GM11168 (cell line): ENCODE measurements around the gene ADORA2A.

Experiments
- in situ Hi-C: fragments of 300-500 bp; cut with MboI; formaldehyde crosslinking; loops from one replicate; pipeline ENCODE4 v1.12.0; 2022; ENCODE audit warnings: low sequenced_read_pairs; ENCODE audit not compliant: unreplicated experiment

The ADORA2A gene

DNA sequence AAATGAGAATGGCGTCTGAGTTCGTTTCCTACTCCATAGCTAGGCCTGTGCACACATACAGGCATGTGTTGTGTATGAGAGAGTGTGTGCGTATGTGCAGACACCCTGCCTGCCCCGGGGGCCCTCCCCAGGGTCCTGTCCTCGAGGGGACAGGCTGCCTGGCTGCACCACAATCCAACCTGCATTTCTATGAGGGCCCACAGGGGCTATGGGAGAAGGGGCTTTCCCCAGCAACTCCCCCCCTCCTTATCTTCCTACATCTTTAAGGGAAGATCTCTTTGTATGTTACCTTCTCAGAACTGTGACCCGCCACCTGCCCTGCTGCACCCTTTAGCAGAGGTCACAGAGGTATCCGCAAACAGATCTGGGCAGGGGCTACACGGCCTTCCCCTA is 14.9 kb downstream of the ADORA2A start:
- in situ Hi-C loops: no loop called here

DNA sequence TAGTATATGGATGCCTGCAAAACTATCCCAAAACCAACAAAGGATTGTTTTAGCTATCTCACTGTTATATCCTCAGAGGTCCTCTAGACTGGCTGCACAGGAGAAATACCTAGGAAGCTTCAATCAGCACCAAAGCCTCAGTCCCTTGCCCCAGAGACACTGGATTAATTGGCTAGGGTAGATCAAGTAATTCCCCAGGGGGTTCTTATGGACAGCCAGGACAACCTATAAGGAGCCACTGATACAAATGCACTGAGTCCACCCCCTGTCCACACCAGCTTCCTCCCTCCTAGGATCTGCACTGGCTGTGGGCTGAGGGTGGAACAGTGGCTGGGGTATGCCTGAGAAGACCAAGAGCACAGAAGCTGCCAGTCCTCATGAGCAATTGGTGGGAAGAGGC is 16.3 kb downstream of the ADORA2A start:
- in situ Hi-C loops: no loop called here

DNA sequence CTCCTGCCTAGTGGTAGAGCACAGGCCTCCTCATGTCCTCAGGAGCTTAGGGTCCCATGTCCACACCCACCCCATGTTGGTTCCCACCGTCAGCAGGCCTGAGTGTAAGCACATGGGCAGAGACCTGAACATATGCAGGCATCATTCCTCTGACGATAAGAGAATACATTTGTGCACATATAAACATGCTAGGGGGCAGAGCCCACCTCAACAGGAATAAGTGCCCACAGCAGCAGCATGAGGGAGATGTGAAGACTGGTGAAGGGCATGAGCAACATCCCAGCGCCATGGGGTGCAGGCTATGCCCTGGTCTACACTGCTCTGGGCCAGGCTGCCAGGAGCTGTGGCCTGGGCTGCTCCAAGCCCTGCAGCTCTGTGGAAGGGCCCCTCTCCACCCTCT is 16.9 kb downstream of the ADORA2A start:
- in situ Hi-C loops: no loop called here

DNA sequence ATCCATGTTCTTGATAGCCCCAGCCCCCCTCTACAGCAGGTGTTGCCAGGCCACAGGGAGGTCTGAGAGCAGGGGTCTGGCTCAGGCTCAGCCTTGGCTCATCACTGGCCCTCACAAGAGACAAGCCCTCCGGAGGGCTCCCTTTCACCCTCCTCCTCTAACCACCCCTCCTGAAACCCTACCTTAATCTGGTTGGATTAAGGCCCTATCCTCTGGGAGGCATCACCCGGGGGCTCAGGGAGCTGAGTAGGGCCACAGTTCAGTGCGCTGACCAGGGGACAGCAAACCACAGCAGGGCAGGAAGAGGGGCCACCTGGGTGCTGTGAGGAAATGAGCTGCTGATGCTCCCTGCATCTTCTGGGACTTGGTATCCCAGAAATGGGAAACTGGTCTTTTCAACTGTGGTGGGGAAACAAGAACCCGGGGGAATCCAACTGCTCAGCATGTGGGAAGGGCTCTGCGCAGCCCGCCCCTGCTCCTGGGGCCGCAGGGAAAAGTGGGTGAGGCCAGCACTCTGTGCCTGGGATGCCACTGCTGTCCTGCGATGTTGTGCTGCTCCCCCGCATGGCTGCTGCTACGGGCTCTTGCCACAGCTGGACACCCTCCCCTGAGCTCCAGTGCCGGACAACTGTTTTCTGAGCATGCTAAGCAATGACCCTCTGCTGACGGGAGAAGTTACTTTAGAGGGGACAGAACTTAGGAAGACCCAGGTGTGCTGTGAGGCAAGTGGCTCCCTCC is 17.5 kb downstream of the ADORA2A start:
- in situ Hi-C loops: no loop called here

DNA sequence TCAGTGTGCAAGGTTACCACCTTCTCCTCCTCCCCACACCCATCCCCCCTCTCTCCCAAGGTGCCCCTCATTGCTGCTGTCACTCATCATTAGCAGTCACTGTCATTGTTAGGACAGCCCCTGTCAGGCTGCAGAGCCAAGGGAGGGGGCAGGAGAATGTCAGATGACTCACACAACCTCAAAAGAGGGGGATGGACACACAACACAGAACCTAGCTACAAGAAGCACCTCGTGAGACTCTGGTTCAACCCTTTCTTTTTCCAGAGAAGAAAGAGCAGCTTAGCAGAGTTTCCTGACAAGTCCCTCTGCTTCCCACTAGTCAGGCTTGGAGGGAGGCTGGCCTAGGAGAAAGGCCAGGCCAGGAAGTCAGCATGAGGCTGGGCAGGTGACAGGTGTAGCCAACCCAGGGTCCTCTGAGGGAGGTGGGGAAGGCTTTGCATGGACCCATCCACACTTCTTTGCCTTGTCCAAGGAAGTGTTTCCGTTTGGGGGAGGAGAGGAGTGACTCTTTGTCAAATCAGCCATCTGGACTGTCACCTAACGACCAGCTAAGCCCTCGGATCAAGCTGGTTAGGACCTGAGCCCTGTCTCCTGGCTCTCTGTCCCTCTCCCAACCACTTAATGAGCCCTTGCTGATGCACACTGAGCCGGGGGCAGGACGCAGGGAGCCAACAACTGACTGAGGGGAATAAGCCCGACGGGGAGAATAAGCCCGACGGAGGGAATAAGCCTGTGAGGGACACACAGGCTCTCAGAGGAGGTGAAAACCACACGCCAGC is 18.3 kb downstream of the ADORA2A start:
- in situ Hi-C loops: no loop called here

DNA sequence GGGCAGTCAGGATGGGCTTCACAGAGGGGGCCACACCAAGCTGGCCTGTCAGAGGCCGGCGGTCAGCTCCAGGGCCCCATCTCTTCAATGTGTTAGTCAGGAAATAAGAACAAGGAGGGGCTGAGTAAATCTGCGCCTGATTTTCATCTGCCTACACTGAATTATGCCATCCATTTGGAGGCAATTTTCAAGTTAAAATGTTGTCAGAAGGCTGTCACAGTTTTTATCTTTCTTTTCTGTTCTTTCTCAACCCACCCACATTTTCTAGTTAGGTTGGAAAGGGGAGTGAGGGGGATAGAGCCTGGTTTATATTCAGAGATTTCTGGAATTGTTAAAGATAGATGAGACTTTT is 18.8 kb downstream of the ADORA2A start:
- in situ Hi-C loops: no loop called here

DNA sequence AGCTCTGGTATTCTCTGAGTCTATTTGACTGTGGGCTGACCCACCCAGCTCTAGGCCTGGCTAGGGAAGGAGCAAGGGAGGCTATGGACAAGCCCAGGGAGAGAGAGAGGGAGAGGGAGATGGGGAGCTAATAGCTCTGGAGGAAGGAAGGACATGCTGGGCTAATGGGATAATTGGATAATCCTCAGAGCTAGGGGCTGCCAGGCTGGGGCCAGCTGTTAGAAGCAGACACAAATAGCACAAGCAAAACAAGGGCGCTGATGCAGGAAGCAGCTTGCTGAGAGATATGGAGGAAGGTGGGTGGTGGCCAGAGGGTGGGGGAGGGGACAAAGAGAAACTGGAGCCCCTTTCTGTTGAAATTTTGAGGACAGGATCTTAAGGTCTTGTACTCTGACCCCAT is 23.2 kb downstream of the ADORA2A start:
- in situ Hi-C loops: no loop called here

DNA sequence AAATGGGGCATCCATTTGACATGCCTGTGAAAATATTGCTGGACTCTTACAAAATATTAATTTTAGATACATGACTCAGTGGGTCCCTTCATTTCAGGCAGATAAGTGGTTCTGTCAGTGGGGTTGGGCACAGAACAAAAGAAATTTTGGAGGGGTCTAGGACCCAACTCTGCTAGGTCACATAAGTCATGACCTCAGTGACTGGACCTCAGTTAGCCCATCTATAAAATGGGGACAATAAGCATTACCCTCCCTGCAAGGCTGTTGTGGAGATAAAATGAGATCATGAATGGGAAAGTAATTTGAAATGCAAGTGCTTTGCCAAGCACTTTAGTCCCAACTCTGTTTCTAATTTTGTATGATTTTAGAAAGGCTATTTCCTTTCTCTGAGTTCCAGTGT is 23.8 kb downstream of the ADORA2A start:
- in situ Hi-C loops: no loop called here

DNA sequence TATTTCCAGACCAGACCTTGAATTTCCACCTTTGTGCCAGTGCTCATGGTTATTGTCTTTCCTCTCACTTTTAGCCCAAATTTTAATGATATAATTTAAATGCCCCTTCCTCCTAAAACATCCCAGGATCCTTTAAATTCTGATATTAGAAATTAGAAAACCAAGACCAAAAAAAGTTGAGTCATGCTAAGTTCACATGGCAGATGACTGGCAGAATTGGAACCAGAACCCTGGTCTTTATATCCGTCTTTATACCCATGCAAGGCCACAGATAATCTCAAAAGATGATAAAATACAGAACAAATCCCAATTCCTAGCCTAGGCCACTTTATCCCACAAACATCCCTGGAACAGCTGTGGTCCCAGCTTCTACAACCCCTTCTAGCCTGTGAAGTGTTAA is 26.5 kb downstream of the ADORA2A start:
- in situ Hi-C loops: no loop called here

DNA sequence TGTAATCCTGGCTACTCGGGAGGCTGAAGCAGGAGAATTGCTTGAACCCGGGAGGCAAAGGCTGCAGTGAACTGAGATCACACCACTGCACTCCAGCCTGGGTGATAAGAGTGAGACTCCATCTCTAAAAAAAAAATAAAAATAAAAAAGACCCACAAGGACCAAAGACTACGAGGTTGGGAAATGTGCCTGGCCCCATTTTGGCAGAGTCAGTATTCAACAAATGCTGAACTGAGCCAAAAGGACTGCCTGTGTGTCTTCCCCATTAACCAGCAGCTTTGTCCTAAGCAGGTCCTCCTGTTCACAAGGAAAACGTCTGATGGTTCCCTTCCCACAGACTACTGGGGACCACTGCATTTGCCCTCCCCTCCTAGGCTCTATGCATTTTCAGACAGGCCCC is 27.6 kb downstream of the ADORA2A start:
- in situ Hi-C loops: no loop called here

DNA sequence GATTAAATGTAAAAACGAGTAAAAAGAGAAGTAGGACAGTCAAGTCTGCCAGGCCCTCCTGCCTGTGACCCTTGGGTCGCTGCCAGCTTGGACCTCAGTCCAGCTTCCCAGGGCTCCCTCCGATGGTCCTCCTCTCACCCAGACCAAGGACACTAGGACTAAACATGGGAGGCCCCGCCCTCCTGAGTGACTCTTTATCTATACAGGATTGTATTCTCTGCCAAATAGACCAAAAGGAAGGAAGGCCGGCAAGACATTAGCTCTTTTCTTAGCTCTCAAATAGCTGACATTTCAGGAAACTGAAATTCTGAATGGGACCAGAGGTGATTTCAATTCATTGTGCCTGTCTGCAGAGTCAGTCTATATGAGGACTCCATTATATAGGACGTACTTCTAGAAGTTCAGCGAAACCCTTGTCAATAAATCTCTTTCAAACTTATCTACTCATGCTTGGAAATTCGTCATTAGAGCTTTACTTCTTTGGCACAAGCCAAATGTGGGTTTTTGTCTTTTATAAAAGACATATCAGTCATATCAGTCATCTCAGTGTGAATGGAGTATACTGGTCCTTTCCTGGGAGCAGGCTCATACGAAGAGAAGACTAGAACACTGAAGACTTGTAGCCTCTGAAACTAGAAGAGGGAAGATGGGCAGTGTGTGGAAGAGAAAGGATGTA is 28.5 kb downstream of the ADORA2A start:
- in situ Hi-C loops: no loop called here

DNA sequence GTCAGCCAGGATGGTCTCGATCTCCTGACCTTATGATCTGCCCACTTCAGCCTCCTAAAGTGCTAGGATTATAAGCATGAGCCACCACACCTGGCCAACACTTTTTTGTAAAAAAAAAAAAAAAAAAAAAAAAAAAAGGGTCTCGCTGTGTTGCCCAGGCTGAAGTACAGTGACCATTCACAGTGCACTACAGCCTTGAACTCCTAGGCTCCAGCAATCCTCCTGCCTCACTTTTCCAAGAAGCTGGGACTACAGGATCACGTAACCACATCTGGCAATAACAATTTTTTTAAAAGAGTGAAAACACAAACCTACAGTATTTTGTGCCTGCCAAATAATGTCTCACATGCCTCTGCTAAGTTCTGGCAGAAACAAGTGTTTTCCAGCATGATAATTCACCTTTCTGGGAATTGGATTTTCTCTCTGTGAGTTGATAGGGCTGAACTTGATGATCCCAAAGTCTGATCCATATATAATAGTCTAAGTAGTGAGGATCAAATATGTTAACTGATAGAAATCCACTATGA is 30.6 kb downstream of the ADORA2A start:
- in situ Hi-C loops: no loop called here

DNA sequence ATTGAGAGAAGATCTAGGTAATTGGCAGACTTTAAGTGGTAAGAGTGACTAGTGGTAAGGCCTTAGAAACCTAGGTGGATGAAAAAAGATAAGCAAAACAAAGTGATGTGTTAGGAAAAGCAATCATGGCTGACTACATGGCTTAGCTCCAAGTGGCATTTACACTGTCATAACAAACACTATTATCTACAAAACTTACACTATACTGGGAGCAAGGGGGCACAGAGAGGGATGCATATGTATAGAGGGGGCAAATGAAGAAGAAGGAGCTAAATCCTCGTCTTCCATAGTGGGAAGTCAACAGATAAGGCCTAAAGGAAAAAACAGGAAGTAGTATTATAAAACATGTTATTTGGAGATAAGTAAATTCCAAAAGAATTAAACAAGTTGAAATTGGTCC is 32.5 kb downstream of the ADORA2A start:
- in situ Hi-C loops: no loop called here

DNA sequence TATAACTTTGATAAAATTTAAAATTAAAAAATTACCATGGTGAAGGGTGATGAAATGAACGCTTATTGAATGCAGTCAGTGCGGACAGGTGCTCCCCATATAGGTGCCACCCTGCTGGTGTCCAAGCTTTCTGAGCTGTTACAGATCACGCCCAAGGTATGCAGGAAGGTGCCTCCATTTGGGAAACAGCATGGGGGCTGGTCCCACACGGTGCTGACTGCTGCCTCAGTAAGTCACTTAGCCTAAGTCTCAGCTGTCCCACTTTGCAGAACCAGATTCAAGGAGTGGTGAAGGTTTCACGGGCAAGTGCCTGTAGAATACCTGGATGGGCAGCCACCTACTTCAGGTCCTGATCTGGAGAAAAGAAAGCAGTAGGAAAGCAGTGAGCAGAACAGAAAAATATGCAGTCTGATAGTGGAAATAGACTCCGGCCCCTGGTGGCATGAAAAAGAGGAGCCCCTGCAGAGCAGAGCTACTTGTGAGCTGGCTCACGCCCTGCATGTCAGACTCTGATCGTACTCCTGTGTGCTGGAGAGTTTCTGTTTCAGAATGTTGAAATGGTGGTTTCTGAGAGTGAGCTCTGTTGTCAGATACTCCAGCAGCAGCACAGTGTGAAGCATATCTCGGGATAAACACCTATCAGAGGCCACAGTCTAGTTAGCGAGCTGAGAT is 33.2 kb downstream of the ADORA2A start:
- in situ Hi-C loops: no loop called here

DNA sequence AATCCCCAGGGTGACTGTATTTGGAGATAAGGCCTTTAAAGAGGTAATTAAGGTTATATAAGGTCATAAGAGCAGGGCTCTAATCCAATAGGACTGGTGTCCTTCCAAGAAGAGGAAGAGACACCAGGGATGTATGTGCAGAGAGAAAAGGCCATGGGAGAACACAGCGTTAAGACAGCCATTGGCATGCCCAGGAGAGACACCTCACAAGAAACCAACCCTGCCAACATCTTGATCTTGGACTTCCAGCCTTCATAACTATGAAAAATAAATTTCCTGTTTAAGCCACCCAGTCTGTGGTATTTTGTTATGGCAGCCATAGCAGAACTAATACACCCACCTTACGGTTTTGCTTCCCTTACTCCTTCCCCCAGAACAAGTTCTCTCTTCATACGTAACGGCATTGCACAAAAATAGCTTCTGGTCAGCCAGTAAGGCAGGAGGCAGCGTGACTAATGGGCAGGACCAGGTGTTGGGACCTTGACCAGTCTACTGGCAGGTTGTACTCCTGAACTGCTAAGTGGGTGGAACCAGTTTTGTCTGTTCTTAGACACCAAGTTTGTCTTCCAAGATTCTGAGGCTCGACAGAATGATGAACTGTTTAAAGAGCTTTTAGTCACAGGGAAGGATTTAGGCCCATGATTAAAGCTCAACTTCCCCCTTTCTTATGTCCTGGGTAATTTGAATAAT is 35.8 kb downstream of the ADORA2A start:
- in situ Hi-C loops: no loop called here

DNA sequence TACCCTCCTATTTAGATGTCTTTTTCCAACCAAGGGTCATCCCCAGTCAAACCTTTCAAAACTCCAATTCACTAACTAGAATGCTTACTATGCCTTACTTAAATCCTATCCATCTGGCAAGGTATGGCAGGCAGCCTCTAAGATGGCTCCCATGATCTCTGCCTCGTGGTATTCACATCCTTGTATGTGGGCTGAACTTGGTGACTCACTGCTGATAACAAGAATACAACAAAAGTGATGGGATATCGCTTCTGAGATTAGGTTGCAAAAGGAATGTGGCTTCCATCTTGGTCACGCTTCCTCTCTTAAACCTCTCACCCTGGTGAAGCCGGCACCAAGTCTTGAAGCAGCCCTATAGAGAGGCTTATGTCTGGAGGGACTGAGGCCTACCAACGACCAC is 38.2 kb downstream of the ADORA2A start:
- in situ Hi-C loops: no loop called here

DNA sequence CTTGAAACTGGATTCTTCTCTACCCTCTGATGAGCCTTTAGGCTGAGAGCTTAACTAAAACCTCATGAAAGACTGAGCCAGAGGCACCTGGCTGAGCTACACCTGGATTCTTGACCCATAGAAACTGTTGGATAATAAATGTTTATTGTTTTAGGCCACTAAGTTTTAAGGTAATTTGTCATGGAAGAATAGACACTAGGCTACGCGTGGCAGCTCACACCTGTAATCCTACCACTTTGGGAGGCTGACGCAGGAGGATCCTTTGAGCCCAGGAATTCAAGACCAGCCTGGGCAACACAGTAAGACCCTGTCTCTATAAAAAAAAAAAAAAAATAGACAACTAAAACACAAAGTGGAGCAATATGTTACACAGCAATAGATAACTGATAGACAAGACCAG is 38.6 kb downstream of the ADORA2A start:
- in situ Hi-C loops: no loop called here

DNA sequence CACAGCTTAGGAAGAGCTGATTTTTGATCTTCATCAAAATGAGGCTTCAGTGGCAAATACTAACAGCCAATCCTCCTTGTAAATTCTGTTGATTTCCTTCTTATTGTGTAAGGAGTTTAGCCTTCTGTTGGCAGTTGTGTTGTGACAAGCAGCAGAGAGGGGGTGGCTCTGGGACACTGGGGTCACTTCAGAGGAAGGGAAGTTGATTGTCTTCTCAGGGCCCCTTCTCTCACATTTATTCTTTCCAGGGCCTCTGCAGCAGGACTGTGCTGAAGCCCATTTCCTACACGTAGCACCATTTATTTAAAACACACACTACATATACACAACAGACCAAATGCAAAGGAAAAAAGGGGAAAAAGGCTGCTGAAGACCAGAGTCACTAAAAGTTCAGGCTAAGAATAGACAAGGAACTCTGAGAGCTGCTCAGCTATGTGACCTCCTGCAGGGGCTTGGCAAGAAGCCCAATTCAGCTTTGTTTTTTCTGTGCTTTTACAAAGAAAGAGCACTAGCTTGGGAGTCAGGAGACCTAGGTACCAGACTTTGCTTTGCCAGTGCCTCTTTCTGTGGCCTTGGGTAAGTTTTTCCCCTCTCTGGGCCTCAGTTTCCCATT is 39.4 kb downstream of the ADORA2A start:
- in situ Hi-C loops: no loop called here

DNA sequence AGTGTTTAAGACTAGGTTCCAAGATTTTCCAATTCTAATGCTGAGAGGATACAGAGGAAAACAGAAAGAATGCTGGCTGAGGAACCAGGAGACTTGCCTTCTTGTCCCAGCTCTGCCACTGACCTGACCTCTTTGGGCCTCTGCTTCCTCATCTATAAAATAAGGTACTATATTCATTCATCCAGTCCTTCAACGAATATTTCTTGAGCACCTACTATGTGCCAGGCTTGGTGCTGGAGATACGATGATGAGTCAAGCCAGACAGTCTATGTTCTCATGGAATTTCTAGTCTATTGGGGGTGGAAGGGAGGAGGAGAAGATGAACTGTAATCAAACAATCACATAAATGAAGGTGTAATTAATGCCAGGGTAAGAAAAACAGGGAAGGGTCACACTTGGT is 39.9 kb downstream of the ADORA2A start:
- in situ Hi-C loops: no loop called here

DNA sequence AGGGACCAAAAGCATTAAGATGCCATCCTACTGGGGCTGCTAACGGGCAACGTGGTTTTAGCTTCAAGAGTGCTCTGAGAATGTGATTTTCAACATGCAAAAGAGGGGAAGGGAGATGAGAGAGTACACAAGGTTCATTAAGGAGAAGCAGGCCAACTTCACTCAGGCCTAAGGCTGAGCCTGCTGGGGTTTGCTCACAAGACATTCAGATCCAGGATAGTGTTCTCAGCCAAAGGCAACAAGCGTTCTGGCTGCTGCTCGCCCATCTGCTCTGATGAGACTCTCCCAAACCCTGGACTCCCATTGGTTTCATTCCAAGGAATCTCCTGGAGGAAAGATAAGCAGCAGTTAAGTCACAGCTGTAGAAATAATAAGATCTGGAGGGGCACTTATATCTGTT is 44.2 kb downstream of the ADORA2A start:
- in situ Hi-C loops: no loop called here
